Right lobe of liver (tissue), 4 donors: ENCODE measurements around the gene PPP1R13L.

ENCODE experiments used
- CTCF ChIP-seq, 4 donors: fragments of 200-600 bp in 3 of 4; fragments of 450-650 bp in 1 of 4; IDR thresholded peaks; one replicate each; pipeline versions ENCODE4 v1.5.1 to v1.8.0; 2016 to 2022; ENCODE audit warnings: antibody characterized with exemption in 4 of 4, mild to moderate bottlenecking in 2 of 4
- POLR2A ChIP-seq: fragments of 450-650 bp; IDR thresholded peaks from one replicate; pipeline ENCODE4 v1.6.1; 2017; ENCODE audit warnings: antibody characterized with exemption, mild to moderate bottlenecking
- donor health status: DM: no; HTN: no; CAD: no.
- donor health status: DM: no; HTN: no; CAD: no.
- donor health status: DM: no; HTN: yes; CAD: no.

DNA sequence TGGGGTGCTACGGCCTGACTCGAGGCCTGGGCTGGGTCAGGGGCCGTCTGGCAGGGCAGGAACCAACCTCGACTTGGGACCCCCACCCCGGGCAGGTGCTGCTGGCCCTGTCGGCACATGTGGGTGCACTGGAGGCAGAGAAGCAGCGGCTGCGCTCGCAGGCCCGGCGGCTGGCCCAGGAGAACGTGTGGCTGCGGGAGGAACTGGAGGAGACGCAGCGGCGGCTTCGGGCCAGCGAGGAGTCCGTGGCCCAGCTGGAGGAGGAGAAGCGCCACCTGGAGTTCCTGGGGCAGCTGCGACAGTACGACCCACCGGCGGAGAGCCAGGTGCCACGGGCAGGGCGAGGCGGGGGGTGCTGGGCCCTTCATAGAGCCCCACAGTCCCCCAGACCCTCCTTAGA, 58.4 kb downstream of the PPP1R13L start:
- TF ChIP-seq POLR2A (no peak), CTCF (IDR thresholded peaks at IDR 0.05) (no peak)
